H1 (cell line): Measurements from ENCODE around the gene ANKH. TPM values are rescaled to one million over a fixed set of nuclear protein-coding genes. Genes with fewer than 3 reads are reported as not detected.

Experiments used
- JUN ChIP-seq: IDR thresholded peaks from 2 replicates; pipeline ENCODE4 v1.6.1; 2011; ENCODE audit warnings: low read depth, mild to moderate bottlenecking, improper control_type of control experiment, low read length
- NRF1 ChIP-seq: IDR thresholded peaks from 2 replicates; pipeline ENCODE4 v1.6.1; 2011; ENCODE audit warnings: mild to moderate bottlenecking, low read depth, low read length, improper control_type of control experiment
- POLR2AphosphoS5 ChIP-seq: IDR thresholded peaks from 2 replicates; pipeline ENCODE4 v1.6.1; 2011; ENCODE audit warnings: low read depth, low read length
- POU5F1 ChIP-seq: IDR thresholded peaks from 2 replicates; pipeline ENCODE4 v1.6.1; 2011; ENCODE audit warnings: low read depth, mild to moderate bottlenecking, low read length, moderate library complexity
- RNF2 ChIP-seq: fragments of 200-900, 300-1000 bp; sonication (generic); IDR thresholded peaks from 2 replicates; pipeline ENCODE4 v1.7.1; 2016; ENCODE audit warnings: borderline replicate concordance, low read depth, mild to moderate bottlenecking, antibody characterized with exemption, low read length; ENCODE audit not compliant: poor library complexity, severe bottlenecking; ENCODE audit errors: missing control alignments
- SIN3A ChIP-seq, 2 experiments: IDR thresholded peaks in 1 of 2; conservative IDR thresholded peaks in 1 of 2; 2 replicates each; pipeline ENCODE4 v1.6.1; 2011 to 2012; ENCODE audit warnings: low read length in 2 of 2, improper control_type of control experiment in 1 of 2, low read depth in 1 of 2, mild to moderate bottlenecking in 1 of 2
- SIRT6 ChIP-seq: IDR thresholded peaks from one replicate; pipeline ENCODE4 v1.7.1; 2012; ENCODE audit warnings: low read length, inconsistent platforms
- ZNF274 ChIP-seq: IDR thresholded peaks from 2 replicates; pipeline ENCODE4 v1.7.0; 2012; ENCODE audit warnings: low read length, borderline replicate concordance; ENCODE audit errors: extremely low read depth
- polyA plus RNA-seq, 7 experiments: library from polyadenylated mRNA; depleted of rRNA in 3 of 7; stranded (reverse) in 5 of 7; unstranded in 2 of 7; fragments of >200 nt in 5 of 7; fragments of 200-250 nt in 2 of 7; gene quantifications; 1 replicate in 5 of 7; 2 replicates in 1 of 7; 4 replicates in 1 of 7; pipeline versions ENCODE4 v1.2.1 to v1.2.3, GENCODE V29; 2011 to 2013; ENCODE audit warnings: missing spikeins in 2 of 7, mixed read lengths in 2 of 7
- total RNA-seq: library from RNA; stranded (reverse); fragmentation: NEBNext Ultra II Directional; extraction: Animal tissue kit (Norgen Biotek cat#: 25700); gene quantifications from 2 replicates; pipeline ENCODE4 v1.2.1, GENCODE V29; 2021

Gene ANKH
- total and polyA plus RNA-seq, 2 of the 8 experiments (the other 6 are each of a cell fraction or from before 2014, with no cell fraction given), result 5.3 to 13.0 TPM

GRCh38 chr5:14809369-14810155 lies 62.0 kb downstream of the ANKH start (continued):
- TF ChIP-seq SIN3A (conservative IDR thresholded peaks at IDR 0.05 in 1 of 2, IDR thresholded peaks at IDR 0.05 in 1 of 2; ENCODE audit: low read depth in 1 of 2, low read length in 2 of 2) (no peak), POLR2AphosphoS5 (no peak), RNF2 (no peak), NRF1 (no peak), ZNF274 (no peak), SIRT6 (no peak), POU5F1 (no peak), JUN (no peak)
